HEK293T (cell line): ENCODE data around the gene KNL1.

Experiments used
- BHLHE40 ChIP-seq: fragments of 450-650 bp; IDR thresholded peaks from 2 replicates; pipeline ENCODE4 v1.6.1; 2016; ENCODE audit warnings: mild to moderate bottlenecking, moderate library complexity, borderline replicate concordance
- ELF4 ChIP-seq: fragments of 450-650 bp; IDR thresholded peaks from 2 replicates; pipeline ENCODE4 v1.6.1; 2017; ENCODE audit warnings: antibody characterized with exemption
- FOXA1 ChIP-seq: fragments of 450-650 bp; IDR thresholded peaks from 2 replicates; pipeline ENCODE4 v1.6.1; 2016; ENCODE audit warnings: mild to moderate bottlenecking
- FOXK2 ChIP-seq: fragments of 450-650 bp; IDR thresholded peaks from 2 replicates; pipeline ENCODE4 v1.6.1; 2016; ENCODE audit warnings: mild to moderate bottlenecking
- FOXM1 ChIP-seq: fragments of 450-650 bp; IDR thresholded peaks from 2 replicates; pipeline ENCODE4 v1.6.1; 2017; ENCODE audit warnings: mild to moderate bottlenecking, borderline replicate concordance
- HDGF ChIP-seq: fragments of 450-650 bp; IDR thresholded peaks from 2 replicates; pipeline ENCODE4 v1.6.1; 2017; ENCODE audit warnings: antibody characterized with exemption, borderline replicate concordance
- L3MBTL2 ChIP-seq: fragments of 450-650 bp; conservative IDR thresholded peaks from 2 replicates; pipeline ENCODE4 v1.6.1; 2016; ENCODE audit warnings: mild to moderate bottlenecking
- LEF1 ChIP-seq: fragments of 450-650 bp; IDR thresholded peaks from 2 replicates; pipeline ENCODE4 v1.6.1; 2017; ENCODE audit warnings: mild to moderate bottlenecking, borderline replicate concordance
- NFRKB ChIP-seq: fragments of 450-650 bp; IDR thresholded peaks from 2 replicates; pipeline ENCODE4 v1.6.1; 2016; ENCODE audit warnings: mild to moderate bottlenecking, moderate library complexity
- PKNOX1 ChIP-seq: fragments of 450-650 bp; IDR thresholded peaks from 2 replicates; pipeline ENCODE4 v1.6.1; 2016
- SP1 ChIP-seq: fragments of 450-650 bp; IDR thresholded peaks from 2 replicates; pipeline ENCODE4 v1.6.1; 2017
- SUZ12 ChIP-seq: fragments of 450-650 bp; IDR thresholded peaks from 2 replicates; pipeline ENCODE4 v1.6.1; 2016; ENCODE audit warnings: mild to moderate bottlenecking
- TARDBP ChIP-seq: fragments of 450-650 bp; IDR thresholded peaks from 2 replicates; pipeline ENCODE4 v1.6.1; 2016

GRCh38 chr15:40594429-40594836 lies 384 bp downstream of the KNL1 start:
- TF ChIP-seq HDGF, result no peak
- no peak for TF ChIP-seq SP1
- no peak for TF ChIP-seq NFRKB
- TF ChIP-seq FOXA1, result no peak
- TF ChIP-seq TARDBP, result no peak
- TF ChIP-seq BHLHE40, result no peak
- TF ChIP-seq PKNOX1, result no peak
- TF ChIP-seq FOXM1, result no peak
- TF ChIP-seq ELF4, result no peak
- no peak for TF ChIP-seq SUZ12
- TF ChIP-seq LEF1, result no peak
- TF ChIP-seq L3MBTL2, result no peak
- TF ChIP-seq FOXK2, result no peak
